GM12891 (cell line): ENCODE data around the gene DBX1.

Experiments used
- POLR2A ChIP-seq: IDR thresholded peaks from 2 replicates; pipeline ENCODE4 v1.6.1; 2011; ENCODE audit warnings: low read depth, low read length, control low read depth
- POLR2AphosphoS5 ChIP-seq: IDR thresholded peaks from 2 replicates; pipeline ENCODE4 v1.6.1; 2011; ENCODE audit warnings: low read depth, low read length, control low read depth
- POU2F2 ChIP-seq: IDR thresholded peaks from 2 replicates; pipeline ENCODE4 v1.6.1; 2011; ENCODE audit warnings: low read depth, mild to moderate bottlenecking, control low read depth, low read length, moderate library complexity
- SPI1 ChIP-seq: IDR thresholded peaks from 2 replicates; pipeline ENCODE4 v1.6.1; 2011; ENCODE audit warnings: low read depth, low read length, control low read depth
- TAF1 ChIP-seq: IDR thresholded peaks from 2 replicates; pipeline ENCODE4 v1.6.1; 2011; ENCODE audit warnings: low read depth, low read length, control low read depth

- TF ChIP-seq POLR2AphosphoS5 (no peak), TAF1 (no peak), POLR2A (no peak), SPI1 (no peak), POU2F2 (no peak)
Measured at GRCh38 chr11:20172721-20173447, 12.6 kb upstream of the DBX1 start.
